ENCODE results near the gene GPR171.
"Not testable (repeated sequence)": the region's sequence is repeated elsewhere in the genome, so short reads cannot be mapped to it uniquely, and the experiment has no call there.

The GPR171 gene

DNA sequence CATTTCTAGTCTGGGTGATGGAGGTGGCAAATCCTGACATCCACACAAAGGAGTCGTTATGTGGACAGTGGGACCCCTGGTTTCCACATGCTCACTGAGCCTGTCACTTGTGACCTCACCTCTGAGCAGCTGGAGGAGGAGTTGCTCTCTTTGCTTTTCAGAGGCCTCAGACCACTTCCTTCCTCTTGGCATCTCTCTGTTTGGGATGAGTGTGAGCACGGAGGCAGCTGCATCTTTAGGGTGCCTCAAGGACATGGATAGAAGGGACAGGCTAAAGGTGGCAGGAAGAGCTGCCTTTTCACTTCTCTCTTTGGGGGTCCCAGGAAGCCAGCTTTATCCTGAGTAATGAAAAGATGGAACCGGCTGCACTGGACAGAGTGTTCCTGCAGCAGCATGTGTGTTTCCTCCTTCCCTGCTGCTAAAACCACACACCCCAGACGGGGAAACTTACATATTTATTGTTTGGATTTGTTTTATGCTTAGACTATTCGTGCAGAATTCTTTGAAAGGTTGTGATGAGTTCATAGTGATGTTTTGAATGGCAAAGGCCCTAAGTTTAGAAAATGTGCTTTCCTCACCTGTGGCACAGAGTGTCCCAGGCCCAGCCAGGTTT lies 31.8 kb downstream of the GPR171 start:
- DNase-seq: no peak

DNA sequence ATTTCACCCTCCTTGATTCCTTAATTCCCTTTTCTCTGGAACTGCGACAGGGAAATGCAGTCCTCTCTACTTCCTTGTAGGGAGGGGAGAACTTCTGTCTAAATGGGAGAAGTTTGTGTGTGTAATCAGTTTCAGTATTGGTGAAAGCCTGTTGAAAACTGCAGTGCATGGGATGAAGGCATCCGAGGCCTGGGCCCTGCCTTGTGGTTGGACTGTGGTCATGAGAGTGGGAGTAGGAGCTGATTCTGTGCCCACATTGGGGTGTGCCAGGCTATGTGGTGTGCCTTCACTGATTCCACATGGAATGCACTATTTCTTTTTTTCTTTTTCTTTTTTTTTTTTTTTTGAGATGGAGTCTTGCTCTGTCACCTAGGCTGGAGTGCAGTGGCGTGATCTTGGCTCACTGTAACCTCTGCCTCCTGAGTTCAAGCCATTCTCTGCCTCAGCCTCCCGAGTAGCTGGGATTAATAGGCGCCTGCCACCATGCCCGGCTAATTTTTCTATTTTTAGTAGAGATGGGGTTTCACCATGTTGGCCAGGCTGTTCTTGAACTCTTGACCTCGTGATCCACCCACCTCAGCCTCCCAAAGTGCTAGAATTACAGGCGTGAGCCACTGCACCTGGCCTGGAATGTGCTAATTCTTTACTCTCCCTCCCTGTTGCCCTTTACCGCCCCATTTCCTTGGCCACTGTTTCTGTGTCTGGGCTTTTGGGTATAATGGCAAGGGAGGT lies 32.9 kb downstream of the GPR171 start:
- not testable (repeated sequence) for DNase-seq

DNA sequence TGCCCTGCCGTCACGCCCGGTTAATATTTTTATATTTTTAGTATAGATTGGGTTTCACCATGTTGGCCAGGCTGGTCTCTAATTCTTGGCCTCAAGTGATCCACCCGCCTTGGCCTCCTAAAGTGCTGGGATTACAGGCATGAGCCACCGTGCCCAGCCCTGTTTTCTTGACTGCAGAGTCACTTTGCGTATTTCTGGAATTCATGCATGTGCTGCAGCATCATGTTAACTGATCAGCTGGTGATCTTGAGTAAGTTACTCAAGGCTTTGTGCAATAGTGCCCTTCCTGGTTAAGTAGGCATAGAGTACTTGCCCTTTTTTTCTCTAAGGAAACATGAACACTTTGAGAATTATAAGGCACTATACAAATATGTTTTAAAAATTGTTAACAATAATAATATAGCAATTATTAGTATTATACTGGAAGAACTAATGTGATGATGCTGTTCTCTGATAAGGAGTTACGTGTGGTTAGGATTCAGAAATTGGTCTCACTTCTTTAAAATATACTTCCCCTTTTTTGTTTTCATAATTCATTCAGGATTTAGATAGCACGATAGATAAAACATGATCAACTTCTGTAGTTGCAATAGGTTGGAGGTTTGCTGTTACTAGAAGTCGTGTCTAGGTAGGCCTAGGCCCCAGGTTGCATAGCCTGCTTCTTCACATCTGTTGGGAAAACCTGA lies 33.6 kb downstream of the GPR171 start:
- DNase-seq: no peak

DNA sequence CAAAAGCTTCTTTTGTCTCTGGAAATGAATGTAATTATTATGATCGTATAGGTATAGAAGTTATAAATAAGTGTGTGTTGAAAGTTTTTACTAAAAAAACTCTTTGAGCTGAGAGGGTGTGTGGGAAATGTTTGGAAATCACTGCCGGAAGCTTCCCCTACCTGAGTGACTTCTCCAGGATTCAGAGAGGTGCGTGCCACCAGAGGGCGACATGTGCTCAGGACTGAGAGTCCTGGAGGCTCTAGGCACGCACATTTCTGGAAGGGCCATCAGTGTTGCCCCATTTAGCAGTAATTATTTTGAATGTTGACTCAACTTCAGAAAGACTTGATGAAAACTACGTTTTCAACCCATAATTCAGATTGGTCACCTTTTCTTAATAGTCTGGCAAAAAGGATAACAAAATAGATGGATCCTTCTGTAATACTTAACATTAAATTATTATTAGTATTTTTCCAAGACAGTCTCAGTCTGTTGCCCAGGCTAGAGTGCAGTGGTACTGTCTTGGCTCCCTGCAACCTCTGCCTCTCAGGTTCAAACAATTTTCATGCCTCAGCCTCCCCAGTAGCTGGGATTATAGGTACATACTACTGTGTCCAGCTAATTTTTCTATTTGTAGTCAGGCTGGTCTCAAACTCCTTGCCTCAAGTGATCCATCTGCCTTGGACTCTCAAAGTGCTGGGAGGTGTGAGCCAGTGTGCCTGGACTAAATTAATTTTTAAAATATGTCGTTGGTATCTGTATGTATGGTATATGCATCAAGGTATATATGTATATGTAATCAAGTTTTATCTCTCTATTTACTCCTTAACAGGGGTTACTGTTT lies 34.5 kb downstream of the GPR171 start:
- DNase-seq: peak; percentile 41 to 65 (median 58)

DNA sequence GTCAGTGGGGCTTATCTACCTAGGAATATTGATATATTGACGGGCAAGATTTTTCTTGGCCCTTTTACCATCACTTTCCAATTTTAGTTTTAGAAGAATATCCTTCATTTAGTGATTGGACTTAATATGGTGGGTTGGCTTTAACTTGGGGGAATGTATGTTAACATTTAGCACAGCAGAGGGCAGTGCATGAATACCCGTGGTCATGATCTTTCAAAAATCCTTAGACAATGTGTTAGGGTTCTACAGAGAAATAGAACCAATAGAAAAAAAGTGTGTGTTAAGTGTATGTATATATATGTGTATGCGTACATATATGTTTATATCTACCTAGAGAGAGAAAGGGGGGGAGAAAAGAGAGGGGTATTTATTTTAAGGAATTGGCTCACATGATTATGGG lies 36.9 kb downstream of the GPR171 start:
- DNase-seq: no peak

DNA sequence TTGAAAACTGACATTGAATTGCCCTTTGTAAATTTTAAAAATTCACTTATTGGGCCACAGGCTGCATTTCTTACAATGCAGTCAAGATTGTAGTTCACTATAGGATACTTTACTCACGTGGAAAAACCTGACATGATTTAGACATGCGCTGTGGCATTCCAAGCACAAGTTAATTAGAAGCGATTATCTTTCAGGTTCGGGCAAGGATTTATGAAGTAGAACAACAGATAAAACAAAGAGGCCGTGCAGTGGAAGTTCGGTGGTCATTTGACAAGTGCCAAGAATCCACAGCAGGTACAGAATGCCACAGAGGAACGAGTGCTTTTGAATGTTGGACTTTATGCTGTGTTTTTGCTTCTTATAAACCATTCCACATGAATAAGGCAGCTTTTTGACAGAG lies 37.8 kb downstream of the GPR171 start:
- no peak for DNase-seq

DNA sequence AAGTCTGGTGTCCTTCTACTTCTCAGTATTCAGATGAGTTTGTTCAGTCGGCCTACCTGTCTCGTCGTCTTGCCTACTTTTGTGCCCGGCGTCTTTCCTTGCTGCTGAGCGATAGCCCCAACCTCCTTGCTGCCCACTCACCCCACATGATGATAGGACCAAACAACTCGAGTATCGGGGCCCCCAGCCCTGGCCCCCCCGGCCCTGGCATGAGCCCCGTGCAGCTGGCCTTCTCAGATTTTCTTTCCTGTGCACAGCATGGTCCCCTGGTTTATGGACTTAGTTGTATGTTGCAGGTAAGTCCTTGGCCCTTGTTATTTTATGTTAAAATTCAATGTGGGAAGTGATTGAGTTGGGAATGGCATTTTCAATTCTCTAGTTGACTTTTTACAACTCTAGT lies 43.2 kb downstream of the GPR171 start:
- no peak for DNase-seq

DNA sequence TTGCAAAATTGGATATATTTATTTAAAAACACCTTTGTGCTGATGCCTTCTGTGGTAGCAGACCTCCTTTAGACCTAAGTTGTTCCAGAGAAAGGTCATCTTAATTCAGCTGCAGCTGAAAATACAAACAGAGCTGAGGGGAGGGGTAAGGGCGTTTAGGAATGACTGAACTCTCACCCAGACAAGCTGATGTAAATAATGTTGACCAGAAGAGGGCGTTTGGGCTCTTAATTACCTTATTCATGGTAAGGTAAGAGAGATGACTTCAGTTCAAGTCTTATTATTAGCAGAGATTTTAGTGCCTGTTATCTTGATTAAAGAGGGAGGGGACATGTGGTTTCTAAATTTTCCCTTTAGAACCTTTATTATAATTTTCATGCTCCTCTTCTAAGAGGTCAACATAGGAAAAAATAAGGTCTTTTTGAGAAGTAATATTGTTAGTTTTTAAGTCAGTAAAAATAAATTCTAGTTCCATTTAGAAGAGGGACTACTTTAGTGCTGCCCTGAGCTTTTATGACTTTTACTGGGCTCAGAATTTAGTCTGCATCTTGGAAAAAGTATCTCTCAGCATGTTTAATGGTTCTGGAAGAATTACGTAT lies 46.3 kb downstream of the GPR171 start:
- no peak for DNase-seq

DNA sequence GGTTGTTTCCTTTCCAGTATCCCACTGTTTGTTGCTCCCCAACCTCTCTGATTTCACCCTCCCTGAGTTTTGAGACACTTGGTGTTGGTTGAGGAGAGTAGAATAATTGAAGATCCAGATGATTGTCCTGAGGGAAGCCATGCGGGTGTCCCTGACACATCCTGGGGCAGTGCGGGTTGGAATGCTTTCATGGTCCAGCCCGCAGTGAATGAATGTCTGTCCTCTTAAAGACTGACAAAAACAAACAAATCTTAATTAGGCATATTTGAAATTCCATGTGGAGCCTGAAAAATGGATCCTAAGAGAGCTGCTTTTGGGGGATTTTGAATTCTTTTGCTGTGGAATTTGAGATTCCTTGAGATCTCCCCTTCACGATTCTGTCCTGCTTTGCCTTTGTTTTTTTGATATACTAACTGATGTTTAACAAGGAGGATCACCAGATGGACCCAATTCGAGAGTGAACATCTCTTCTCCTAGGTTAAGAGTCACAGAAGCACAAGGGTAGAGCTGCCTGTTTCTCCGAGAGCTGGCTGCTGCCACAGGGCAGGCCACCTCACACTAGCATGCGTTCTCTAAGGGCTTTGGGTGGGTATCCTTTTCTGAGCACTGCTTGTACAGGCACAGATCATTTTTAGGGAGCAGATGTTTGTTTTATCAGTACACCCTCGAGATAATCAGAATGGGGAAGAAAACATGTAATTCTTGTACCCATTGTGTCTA lies 47.4 kb downstream of the GPR171 start:
- no peak for DNase-seq

DNA sequence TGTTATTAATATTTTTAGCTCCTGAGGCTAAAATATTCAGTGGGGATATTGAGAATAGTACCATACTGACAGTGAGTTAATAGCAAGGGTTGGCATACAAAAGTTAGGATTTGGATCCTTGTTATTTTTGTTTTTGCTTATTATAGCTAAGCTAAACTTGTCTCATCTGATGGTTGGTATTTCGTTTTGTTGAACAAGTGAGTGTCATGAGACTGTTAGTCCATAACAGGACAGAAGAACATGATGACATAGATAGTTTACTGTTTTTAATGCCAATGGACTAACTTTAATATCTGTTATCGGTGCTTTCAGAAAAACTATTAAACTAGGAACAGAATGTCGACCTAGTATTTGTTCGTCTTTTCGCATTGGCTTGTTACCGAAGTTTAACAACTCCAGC lies 48.5 kb downstream of the GPR171 start:
- no peak for DNase-seq

DNA sequence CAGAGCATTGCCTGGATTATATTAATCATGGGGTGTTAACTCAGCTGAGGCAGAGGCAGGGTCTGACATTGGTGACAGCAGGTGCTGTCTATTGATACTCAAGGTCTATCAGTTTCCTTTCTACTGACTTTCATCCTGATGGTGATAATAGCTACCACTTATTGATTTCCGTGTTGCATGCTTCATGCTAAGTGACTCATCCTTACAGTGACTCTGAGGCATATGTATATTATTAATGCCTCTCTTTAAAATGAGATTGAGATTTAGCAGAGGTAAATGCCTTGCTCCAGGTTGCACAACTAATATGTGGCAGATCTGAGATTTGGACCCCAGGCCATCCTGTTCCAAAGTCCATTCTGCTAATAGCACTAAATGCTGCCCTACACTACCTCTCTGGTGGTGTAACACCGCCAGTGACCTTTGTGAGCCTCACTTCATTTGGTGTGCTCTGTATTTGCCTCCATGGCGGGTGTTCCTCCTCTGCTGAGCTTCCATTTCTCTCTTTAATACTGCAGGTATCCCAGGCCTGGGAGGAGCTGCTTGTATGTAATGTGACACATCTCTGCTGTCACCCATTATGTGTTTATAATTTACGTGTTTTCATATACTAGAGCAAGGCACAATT lies 50.4 kb downstream of the GPR171 start:
- no peak for DNase-seq
